Measurements from ENCODE around the gene SUPT4H1.

SUPT4H1 gene

DNA sequence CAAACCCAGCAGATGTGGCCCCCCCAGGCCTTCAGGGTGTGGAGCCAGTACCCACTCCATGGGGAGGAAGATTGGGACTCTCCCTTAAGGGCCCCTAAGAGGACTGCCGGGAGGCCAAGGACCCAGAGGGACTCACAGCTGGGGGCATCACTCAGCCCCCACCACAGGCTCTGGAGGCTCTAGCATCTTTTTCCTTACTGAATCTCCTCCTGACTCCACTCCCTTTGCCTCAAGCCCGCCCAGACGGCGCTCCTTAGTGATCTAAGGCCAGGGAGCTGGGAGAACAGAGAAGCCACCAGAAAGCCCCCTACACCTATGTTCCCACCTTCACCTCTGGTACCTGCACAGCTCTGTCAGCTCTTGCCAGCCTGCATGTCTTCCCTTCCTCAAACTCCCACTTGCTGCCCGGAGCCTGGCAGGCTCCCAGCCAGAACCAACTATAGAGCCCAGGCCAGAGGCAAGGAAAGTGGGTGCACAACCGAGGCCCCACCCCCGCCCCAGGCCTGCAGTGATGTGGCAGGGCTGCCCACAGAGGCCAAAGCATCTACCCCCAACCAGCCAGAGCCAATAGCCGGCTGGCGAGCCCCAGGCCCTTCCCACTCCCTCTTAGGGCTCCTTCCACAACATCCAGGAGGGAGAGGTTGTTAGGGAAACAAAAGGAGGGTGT lies 48.9 kb downstream of the SUPT4H1 start:
- no peak for DNase-seq

DNA sequence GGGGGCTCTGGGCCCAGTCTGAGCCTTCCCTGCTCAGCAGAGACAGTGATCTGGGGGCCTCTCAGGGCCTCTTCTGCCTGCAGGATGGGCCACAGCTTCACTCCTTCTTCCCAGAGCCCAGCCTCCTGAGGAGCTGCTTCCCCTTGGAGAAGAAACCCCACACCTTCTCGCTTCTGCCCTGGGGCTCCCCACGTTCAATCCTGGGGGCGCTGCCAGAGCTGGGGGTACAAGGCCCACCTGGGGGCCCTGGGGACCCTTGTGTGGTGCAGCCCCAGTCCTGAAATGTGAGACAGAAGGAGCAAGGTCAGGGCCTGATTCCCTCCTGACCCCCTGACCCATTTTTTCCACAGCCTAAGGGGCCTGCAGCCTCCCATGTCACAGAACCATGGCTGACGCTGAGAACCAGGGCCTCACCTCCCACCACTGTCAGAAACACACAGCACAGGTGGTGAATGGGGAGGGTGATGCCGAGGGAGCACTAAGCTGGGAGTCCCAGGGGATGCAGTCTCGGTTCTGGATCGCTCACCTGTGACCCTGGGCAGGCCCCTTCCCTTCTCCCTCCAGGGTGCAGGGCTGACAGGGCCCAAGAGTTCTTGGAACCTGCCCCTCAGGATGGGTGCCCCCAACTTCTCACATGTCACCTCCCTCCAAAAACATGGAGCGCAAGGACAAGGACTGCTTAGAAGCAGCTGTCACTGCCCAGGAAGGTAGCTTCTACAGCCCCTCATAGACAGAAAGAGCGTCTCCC lies 49.7 kb downstream of the SUPT4H1 start:
- no peak for DNase-seq

GRCh38 chr17:58301504-58302150 lies 50.4 kb downstream of the SUPT4H1 start:
- no peak for DNase-seq

DNA sequence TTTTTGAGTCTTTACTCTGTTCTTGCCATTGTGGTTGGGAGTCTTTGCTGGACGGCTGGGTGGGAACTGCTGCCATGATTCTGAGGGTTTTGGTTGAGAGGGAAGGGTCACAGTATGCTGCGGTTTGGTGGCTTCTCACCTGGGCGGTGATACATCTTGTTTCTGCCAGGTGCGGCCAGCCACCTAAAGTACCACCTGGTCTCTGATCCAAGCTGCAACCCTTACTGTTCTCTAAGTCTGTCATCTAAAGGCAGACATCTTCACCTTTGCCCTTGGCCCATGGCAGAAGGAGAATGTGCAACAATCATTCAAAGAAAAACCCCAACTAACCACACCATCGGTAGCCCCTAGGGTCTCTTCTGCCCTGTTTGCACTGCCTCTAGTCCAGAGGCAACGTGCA lies 51.7 kb downstream of the SUPT4H1 start:
- DNase-seq: no peak
